Duodenal mucosa (tissue), 2 donors: ENCODE measurements around the gene TMEM225.
"Not testable (repeated sequence)": the region's sequence is repeated elsewhere in the genome, so short reads cannot be mapped to it uniquely, and the experiment has no call there.

Experiments used
- H3K27ac ChIP-seq: one replicate; pipeline ENCODE4 v1.7.0; 2013; ENCODE audit warnings: low read depth, low read length
- H3K27me3 ChIP-seq, 2 donors: one replicate each; pipeline ENCODE4 v1.7.0; 2013; ENCODE audit warnings: low read length in 2 of 2, control low read depth in 1 of 2; ENCODE audit not compliant: insufficient read depth in 2 of 2, control insufficient read depth in 1 of 2
- H3K36me3 ChIP-seq, 2 donors: one replicate each; pipeline ENCODE4 v1.7.0; 2013; ENCODE audit warnings: low read length in 2 of 2, control low read depth in 1 of 2; ENCODE audit not compliant: insufficient read depth in 2 of 2, control insufficient read depth in 1 of 2
- H3K4me1 ChIP-seq, 2 donors: one replicate each; pipeline ENCODE4 v1.7.0; 2013; ENCODE audit warnings: low read length in 2 of 2, control low read depth in 1 of 2; ENCODE audit not compliant: insufficient read depth in 2 of 2, control insufficient read depth in 1 of 2
- H3K4me3 ChIP-seq, 2 donors: one replicate each; pipeline ENCODE4 v1.7.0; 2013; ENCODE audit warnings: low read length in 2 of 2, low read depth in 1 of 2
- H3K9ac ChIP-seq, 2 donors: one replicate each; pipeline ENCODE4 v1.7.0; 2013; ENCODE audit warnings: low read length in 2 of 2, low read depth in 1 of 2
- H3K9me3 ChIP-seq, 2 donors: one replicate each; pipeline ENCODE4 v1.7.0; 2013; ENCODE audit warnings: low read length in 2 of 2, control low read depth in 1 of 2; ENCODE audit not compliant: control insufficient read depth in 1 of 2

Gene TMEM225

DNA sequence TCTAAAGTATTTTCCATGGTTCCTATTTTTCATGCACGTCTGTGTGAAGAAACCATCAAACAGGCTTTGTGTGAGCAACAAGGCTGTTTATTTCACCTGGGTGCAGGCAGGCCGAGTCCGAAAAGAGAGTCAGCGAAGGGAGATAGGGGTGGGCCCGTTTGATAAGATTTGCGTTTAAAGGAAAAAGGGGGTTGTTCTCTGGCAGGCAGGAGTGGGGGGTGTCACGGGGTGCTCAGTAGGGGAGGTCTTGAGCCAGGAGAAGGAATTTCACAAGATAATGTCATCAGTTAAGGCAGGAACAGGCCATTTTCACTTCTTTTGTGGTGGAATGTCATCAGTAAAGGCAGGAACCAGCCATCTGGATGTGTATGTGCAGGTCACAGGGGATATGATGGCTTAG is 20.2 kb downstream of the TMEM225 start:
- not testable (repeated sequence) for H3K4me1 ChIP-seq, H3K9me3 ChIP-seq, H3K9ac ChIP-seq, H3K36me3 ChIP-seq, H3K27ac ChIP-seq, H3K4me3 ChIP-seq, H3K27me3 ChIP-seq

DNA sequence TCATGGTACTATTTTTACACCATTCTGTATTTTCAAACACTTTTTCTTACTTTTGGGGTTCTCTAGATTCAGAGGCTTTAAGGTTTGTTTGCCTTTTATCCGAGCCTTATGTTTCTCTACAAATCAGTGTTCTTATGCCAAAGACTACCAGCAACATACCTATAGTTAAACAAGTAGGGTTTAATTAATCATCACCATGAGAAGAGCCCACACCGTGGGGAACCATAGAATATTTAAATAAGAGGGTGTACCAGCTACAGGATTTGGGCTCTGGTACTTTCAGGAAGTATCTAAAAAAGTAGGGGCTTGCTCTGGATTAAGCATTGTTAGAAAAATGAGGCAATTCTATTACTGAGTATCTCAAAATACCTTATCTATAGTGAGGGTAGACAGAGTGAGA is 25.7 kb downstream of the TMEM225 start:
- Histone ChIP-seq H3K27ac (no peak overlapping the region), H3K4me3 (no peak overlapping the region), H3K9me3 (no peaks in the 10 kb centered on the region), H3K27me3 (no peaks in the 10 kb centered on the region), H3K36me3 (no peaks in the 10 kb centered on the region), H3K9ac (no peak overlapping the region), H3K4me1 (no peaks in the 10 kb centered on the region)

DNA sequence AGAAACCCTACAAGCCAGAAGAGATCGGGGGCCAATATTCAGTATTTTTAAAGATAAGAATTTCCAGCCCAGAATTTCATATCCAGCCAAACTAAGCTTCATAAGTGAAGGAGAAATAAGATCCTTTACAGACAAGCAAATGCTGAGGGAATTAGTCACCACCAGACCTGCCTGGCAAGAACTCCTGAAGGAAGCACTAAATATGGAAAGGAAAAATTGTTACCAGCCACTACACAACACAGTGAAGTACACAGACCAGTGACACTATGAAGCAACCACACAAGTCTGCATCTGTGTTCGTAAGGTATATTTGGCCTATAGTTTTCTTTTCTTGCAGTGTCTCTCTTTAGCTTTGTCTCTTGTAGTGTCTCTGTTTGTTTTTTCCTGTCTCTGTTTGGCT is 29.0 kb downstream of the TMEM225 start:
- H3K9me3 ChIP-seq, result no peaks in the 10 kb centered on the region
- H3K27me3 ChIP-seq, result peaks cover 0 to under 1% of the 10 kb centered on the region in 2 donors
- no peak overlapping the region for H3K27ac ChIP-seq
- H3K9ac ChIP-seq, result no peak overlapping the region
- no peaks in the 10 kb centered on the region for H3K4me1 ChIP-seq
- H3K4me3 ChIP-seq, result no peak overlapping the region
- H3K36me3 ChIP-seq, result no peaks in the 10 kb centered on the region

DNA sequence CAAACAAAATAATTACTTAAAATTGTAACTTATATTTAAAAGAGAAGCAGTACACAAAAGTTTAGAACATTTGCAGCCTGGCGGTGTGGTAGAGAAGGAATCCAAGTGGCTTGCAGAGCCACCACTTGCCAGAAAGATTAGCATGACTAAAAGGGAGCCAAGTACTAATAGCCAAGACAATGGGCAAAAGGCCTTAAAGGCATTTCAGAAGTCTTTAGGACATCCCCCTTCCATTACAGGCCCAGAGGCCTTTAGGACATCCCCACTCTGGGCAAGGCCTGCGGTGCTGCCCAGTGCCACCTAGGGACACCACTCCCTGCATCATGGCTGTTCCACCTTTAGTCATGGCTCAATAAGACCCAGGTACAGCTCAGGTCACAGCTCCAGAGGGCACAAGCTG is 32.4 kb downstream of the TMEM225 start:
- no peaks in the 10 kb centered on the region for H3K9me3 ChIP-seq
- H3K27ac ChIP-seq, result no peak overlapping the region
- H3K9ac ChIP-seq, result no peak overlapping the region
- peaks cover 0 to 3% of the 10 kb centered on the region in 2 donors for H3K27me3 ChIP-seq
- no peak overlapping the region for H3K4me3 ChIP-seq
- H3K4me1 ChIP-seq, result no peaks in the 10 kb centered on the region
- no peaks in the 10 kb centered on the region for H3K36me3 ChIP-seq

DNA sequence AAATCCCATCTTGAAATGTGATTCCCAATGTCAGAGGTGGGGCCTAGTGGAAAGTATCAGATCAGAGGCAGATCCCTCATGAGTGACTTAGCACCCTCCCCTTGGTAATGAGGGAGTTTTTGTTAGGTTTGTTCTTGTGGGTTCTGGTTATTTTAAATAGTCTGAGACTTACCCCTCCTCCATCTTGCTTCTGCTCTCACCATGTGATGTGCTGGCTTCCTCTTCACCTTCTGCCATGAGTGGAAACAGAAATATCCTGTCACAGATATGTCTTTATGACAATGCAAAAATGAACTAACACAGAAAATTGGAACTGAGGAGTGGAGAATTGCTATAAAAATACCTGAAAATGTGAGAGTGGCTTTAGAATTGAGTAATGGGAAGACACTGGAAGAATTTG is 33.1 kb downstream of the TMEM225 start:
- no peak overlapping the region for H3K4me3 ChIP-seq
- H3K4me1 ChIP-seq, result no peaks in the 10 kb centered on the region
- no peak overlapping the region for H3K9ac ChIP-seq
- H3K27ac ChIP-seq, result no peak overlapping the region
- no peaks in the 10 kb centered on the region for H3K9me3 ChIP-seq
- peaks cover 0 to 3% of the 10 kb centered on the region in 2 donors for H3K27me3 ChIP-seq
- H3K36me3 ChIP-seq, result no peaks in the 10 kb centered on the region

DNA sequence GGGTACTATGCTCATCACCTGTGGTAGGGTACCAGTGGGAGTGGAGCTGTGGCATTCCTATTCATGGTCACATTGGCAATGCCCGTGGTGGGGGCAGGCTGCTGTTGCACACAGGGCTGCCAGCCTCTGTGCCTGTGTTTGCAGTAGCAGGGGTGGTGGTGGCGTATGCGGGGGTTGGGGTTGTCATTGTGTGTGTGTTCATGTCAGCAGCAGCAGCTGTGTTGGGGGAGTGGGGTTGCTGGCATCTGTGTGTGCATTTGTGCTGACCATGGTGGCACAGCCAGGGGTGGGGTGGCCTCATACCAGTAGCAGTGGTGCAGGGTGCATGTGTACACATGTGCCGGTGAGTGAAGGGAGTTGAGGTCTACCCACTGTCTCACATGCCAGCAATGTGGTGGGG is 34.4 kb downstream of the TMEM225 start:
- Histone ChIP-seq H3K36me3 (no peaks in the 10 kb centered on the region), H3K27ac (no peak overlapping the region), H3K4me3 (no peak overlapping the region), H3K4me1 (no peaks in the 10 kb centered on the region), H3K27me3 (peaks cover 0 to 3% of the 10 kb centered on the region in 2 donors), H3K9ac (no peak overlapping the region), H3K9me3 (no peaks in the 10 kb centered on the region)

DNA sequence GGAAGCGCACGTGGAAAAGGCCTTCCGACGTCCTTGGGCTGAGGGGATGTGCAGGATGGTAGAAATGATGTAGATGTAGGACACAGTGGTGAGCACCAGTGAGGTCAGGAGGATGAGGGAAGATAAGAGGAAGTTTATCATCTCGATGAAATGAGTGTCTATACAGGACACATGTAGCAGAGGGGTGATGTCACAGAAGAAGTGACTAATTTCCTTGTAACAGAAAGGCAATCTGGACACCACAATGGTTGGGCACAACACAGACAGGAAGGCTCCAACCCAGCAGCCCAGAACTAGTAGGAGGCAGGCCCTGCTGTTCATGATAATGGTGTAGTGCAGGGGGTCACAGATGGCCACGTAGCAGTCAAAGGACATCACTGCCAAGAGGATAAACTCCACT is 44.3 kb downstream of the TMEM225 start:
- no peak overlapping the region for H3K9ac ChIP-seq
- no peak overlapping the region for H3K27ac ChIP-seq
- H3K4me3 ChIP-seq, result no peak overlapping the region
- no peaks in the 10 kb centered on the region for H3K36me3 ChIP-seq
- H3K4me1 ChIP-seq, result no peaks in the 10 kb centered on the region
- no peaks in the 10 kb centered on the region for H3K27me3 ChIP-seq
- H3K9me3 ChIP-seq, result no peaks in the 10 kb centered on the region

DNA sequence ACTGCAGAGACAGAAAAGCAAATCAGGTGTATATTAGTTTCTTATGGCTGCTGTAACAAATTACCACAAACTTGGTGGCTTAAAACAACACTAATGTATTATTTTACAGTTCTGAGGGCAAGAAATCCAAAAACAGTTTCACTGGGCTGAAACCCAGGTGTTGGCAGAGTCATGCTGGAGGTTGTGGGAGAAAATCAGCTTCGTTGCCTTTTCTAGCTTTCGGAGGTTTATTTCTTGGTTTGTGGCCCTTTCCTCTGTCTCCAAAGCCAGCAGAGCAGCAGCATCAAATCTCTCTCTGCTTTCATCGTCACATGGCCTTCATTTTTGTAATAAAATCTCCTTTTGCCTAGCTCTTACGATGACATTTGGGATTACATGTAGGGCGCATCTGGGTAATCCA is 46.3 kb downstream of the TMEM225 start:
- no peaks in the 10 kb centered on the region for H3K4me1 ChIP-seq
- H3K4me3 ChIP-seq, result no peak overlapping the region
- no peak overlapping the region for H3K9ac ChIP-seq
- no peaks in the 10 kb centered on the region for H3K9me3 ChIP-seq
- no peaks in the 10 kb centered on the region for H3K27me3 ChIP-seq
- no peaks in the 10 kb centered on the region for H3K36me3 ChIP-seq
- no peak overlapping the region for H3K27ac ChIP-seq

DNA sequence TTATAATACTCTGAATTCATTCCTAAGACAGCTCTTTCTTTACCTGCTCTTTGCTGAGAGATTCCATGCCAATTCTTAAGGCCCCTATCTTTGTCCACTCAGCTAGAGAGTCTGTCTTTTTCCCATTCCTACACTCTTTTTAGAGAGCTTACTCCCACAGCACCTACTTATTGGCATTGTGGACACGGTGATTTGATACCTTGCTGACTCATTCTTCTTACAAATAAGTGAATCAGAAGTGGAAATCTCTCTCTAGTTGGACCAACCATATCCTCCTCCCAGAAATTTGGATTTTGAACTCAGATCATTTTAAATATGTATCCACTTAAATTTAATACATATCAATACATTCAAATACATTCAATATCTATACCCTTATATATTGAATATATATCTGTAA is 46.8 kb downstream of the TMEM225 start:
- H3K4me1 ChIP-seq, result no peaks in the 10 kb centered on the region
- no peaks in the 10 kb centered on the region for H3K9me3 ChIP-seq
- H3K27me3 ChIP-seq, result no peaks in the 10 kb centered on the region
- no peak overlapping the region for H3K9ac ChIP-seq
- no peak overlapping the region for H3K4me3 ChIP-seq
- H3K27ac ChIP-seq, result no peak overlapping the region
- H3K36me3 ChIP-seq, result no peaks in the 10 kb centered on the region

DNA sequence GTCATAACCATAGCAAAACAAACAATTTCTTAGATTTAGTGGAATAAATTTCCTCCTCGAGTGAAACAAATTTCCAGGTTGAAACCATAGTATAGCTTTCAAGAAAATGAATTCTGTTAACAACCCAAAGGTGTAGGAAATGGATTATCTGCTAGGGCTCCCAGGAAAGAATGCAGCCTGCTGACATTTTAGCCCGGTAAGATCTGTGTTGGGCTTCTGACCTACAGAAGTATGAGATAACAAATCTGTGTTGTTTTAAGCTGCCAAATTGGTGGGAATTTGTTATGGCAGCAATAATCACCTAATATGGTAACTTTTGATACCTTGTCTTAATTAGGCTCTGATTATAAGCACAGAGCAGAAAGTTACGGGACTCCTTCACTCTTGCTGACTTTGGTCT is 47.3 kb downstream of the TMEM225 start:
- Histone ChIP-seq H3K4me1 (no peaks in the 10 kb centered on the region), H3K9ac (no peak overlapping the region), H3K36me3 (no peaks in the 10 kb centered on the region)

DNA sequence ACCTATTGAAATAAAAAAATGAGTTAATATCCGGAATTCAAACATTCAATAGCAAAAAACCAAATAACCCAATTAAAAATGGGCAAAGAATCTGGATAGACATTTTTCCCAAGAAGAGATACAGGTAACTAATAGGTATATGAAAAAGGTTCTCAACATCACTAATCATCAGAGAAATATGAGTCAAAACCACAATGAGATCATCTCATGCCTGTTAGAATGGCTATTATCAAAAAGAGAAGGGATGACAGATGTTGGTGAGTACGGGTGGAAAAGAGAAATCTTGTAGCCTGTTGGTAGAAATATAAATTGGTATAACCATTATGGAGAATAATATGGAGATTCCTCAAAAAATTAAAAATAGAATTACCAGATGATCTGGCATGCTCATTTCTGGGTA is 52.4 kb downstream of the TMEM225 start:
- Histone ChIP-seq H3K9me3 (no peaks in the 10 kb centered on the region), H3K9ac (no peak overlapping the region), H3K27me3 (no peaks in the 10 kb centered on the region), H3K4me1 (no peaks in the 10 kb centered on the region), H3K4me3 (no peak overlapping the region), H3K27ac (no peak overlapping the region), H3K36me3 (no peaks in the 10 kb centered on the region)

More for the DNA sequence above, 47.3 kb downstream of the TMEM225 start:
- Histone ChIP-seq H3K4me3 (no peak overlapping the region), H3K27me3 (no peaks in the 10 kb centered on the region), H3K27ac (no peak overlapping the region), H3K9me3 (no peaks in the 10 kb centered on the region)
